ENCODE data around the gene C4B.
A peak's percentile ranks its signal among the peaks of the same experiment; 100 is the strongest.

DNA sequence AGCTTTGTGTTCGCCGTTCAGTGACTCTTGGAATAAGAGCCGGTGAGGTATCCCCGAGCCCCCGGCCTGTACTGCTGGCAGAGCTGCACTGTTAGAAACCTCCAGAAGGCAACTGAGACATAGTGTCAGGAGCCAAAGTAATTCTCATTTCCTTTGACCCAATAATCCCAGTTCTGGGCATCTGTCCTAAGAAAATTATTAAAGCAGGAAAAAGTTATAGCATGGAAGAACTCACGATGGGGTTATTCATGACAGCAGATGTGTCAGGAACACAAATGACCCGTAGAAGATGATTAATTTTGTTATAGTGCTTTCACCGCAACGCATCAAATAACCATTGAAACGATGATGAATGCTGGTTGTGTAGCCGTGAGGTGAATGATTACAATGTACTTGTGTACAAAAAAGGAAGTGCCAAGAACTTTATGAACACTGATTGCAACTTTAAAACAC is 43.9 kb downstream of the C4B start:
- TF ChIP-seq EZH2 (IDR thresholded peaks at IDR 0.05; ENCODE audit: borderline replicate concordance, low read depth, low read length, severe bottlenecking) (no peak), POLR2AphosphoS5 (IDR thresholded peaks at IDR 0.05; ENCODE audit: insufficient read depth, low read depth, low read length) (no peak), POLR2A (IDR thresholded peaks at IDR 0.05; ENCODE audit: low read depth, low read length) (no peak), JUN (IDR thresholded peaks at IDR 0.05; ENCODE audit: borderline replicate concordance, insufficient read depth, insufficient read length, low read depth) (no peak), FOS (IDR thresholded peaks at IDR 0.05; ENCODE audit: borderline replicate concordance, insufficient read depth, low read length) (peak; percentile 39)
- TF ChIP-seq, protein P1, sequence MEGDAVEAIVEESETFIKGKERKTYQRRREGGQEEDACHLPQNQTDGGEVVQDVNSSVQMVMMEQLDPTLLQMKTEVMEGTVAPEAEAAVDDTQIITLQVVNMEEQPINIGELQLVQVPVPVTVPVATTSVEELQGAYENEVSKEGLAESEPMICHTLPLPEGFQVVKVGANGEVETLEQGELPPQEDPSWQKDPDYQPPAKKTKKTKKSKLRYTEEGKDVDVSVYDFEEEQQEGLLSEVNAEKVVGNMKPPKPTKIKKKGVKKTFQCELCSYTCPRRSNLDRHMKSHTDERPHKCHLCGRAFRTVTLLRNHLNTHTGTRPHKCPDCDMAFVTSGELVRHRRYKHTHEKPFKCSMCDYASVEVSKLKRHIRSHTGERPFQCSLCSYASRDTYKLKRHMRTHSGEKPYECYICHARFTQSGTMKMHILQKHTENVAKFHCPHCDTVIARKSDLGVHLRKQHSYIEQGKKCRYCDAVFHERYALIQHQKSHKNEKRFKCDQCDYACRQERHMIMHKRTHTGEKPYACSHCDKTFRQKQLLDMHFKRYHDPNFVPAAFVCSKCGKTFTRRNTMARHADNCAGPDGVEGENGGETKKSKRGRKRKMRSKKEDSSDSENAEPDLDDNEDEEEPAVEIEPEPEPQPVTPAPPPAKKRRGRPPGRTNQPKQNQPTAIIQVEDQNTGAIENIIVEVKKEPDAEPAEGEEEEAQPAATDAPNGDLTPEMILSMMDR (IDR thresholded peaks at IDR 0.05; ENCODE audit: extremely low read depth in 1 of 2, insufficient read depth in 1 of 2, low read depth in 1 of 2, low read length in 2 of 2) = no peak
- TF ChIP-seq, protein P2, sequence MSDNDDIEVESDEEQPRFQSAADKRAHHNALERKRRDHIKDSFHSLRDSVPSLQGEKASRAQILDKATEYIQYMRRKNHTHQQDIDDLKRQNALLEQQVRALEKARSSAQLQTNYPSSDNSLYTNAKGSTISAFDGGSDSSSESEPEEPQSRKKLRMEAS (IDR thresholded peaks at IDR 0.05; ENCODE audit: insufficient read depth, insufficient read length) = no peak
